GM19397 (cell line): Measurements from ENCODE around the gene MYO1C.
"Not testable (repeated sequence)": the region's sequence is repeated elsewhere in the genome, so short reads cannot be mapped to it uniquely, and the experiment has no call there.

Source experiments
- ATAC-seq: cut with Tn5 transposase; IDR thresholded peaks from one replicate; pipeline ENCODE4 v1.9.1; 2021; ENCODE audit warnings: mild to moderate bottlenecking, moderate library complexity; ENCODE audit not compliant: unreplicated experiment

MYO1C gene

DNA sequence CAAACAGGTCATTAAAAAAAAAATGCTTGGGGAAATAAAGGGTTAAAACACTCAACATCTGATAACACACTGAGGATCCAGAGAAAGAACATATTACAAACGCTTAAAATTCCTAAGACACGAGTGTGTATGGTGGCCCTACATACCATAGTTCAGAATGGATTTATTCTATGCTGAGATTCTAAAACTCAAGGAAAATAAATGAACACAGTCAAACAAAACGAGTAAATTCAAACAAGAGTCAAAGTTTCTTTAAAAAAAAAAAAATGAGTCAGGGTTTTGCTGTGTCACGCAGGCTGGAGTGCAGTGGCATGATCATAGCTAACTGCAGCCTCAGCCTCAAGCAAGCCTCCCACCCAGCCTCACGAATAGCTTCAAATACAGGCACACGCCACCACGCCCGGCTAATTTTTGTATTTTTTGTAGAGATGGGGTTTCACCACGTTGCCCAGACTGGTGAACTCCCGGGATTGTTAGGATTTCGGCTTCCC, 53.8 kb downstream of the MYO1C start:
- ATAC-seq: no peak

DNA sequence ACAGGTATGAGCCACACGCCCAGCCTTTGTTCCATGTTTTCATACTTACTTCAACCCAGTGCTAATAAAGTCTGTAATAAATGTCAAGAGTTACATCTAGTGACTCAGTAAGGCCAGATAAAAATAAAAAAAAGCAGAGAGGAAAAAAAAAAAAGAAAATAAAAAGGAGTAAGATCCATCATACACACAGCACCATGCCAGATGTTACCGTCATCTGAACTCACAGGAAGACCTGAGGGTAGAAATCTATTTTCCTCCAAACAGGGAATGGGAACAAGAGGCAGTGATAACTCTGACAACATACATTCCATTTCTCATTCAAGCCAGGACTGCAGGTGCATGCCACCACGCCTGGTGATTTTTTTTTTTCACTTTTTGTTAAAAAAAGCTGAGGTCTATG, 57.2 kb downstream of the MYO1C start:
- ATAC-seq: no peak

DNA sequence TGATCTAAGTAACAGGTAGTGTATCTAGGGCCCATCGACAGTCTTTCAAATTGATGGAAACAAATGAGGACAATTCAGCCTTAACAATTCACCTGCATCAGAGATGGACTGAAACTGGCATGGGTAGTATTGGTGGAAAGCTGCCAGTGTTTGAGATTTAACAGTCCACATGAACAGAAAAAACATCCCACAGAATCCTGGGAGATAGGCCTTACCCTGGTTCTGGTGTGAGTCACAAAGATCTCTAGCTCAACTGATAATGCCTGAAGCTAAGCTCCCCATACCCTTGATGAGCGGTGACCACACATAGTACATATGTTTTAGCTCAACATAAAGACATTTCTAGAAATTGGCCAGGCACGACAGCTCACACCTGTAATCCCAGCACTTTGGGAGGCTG, 58.3 kb downstream of the MYO1C start:
- ATAC-seq: no peak

DNA sequence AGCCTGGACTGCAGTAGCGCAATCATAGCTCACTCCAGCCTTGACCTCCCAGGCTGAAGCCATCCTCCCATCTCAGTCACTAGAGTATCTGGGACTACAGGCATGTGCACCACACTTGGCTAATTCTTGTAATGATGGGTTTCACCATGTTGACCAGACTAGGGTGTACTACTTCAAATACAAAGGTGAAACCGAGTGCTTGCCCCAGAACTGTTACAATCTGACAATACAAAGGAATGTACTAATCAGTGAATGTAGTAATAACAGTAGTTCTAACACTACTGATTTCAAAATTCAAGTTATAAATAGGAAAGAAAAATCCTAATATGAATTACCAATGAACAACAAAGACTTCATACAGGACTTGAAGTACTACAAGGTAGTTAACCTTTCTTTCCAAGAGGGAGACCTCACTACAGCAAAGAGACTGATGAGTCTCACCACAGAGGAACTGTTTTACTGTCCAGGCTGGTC, 60.8 kb downstream of the MYO1C start:
- no peak for ATAC-seq

DNA sequence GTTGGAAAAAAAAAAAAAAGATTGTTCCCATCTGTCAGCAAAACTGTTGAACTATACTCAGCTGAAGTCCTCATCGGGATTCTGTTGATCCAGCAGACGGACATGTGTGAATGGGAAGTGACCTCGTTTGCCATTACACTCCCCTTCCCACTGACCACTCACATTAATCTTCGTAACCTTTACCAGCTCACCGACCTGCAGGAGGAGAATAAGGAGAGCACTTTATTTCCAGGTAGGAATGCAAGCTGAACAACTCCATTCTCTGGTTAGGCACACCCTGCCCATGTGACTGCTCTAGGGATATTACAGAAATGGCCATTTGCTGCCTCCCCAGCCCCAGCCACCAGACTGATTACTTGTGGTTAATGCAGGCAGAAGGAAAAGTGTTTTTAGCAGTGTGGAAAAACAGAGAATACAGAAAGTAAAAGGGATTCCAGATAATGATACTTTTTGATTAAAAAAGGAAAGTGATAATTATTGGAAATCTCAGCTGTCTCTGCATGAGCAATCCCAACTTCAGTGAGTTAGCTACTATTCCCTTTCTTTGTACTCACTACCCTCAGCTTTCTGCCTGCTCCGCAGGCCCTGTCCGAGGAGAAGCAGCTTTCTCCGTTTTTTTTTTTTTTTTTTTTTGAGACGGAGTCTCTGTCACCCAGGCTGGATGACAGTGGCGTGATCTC, 68.9 kb downstream of the MYO1C start:
- no peak for ATAC-seq

DNA sequence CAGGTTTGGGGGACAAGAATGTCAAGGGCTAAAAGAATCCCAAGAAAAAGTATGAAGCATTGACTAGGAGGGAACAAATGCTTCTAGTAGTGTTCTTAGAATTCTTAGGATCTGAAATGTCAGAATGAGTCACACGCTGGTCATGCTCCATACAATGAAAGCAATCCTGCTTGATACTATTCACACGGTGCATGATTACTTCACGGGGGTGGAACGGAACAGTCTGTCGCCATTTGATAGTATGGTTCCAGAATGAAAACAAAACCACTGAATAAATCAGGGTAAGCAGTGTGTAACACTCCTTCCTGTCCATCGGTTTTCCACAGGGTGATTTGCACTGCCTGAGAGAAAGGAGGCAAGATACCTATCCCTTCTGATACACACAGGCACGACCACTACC, 69.6 kb downstream of the MYO1C start:
- ATAC-seq: no peak

DNA sequence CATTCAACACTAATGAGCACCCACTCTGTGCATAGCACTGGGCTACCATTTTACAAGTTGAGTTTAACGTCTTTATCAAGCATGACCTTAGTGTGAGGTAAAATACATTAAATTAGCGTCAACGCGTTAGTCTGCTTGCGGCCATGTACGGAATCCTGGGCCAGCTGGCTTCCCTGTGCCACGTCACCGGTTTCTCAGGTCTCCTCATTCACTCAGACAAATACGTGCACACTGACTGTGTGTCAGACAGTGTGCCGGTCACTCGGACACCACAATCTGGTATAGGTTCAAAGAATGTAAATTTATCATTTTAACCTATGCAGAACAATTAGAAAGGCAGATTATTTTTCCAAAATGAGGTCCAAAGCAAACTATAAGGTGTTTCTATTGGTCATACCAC, 71.0 kb downstream of the MYO1C start:
- ATAC-seq: no peak

DNA sequence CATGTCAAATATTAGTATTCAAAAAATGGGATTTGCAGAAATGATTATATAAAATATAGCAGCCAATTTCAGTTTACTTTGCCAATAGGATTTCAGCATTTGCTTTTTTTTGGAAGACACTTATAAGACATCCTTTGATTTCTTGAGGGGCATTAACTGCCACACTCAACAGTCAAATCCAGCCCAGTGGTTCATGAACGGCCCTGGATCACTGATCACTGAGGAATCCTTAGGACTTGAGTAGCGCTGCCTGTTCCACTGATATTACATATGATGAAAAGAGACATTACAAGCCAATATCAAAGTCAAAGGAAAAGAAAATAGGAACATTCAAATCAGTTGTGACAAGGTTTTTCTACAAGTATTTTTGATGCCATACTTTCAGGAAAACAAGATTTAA, 71.5 kb downstream of the MYO1C start:
- no peak for ATAC-seq

DNA sequence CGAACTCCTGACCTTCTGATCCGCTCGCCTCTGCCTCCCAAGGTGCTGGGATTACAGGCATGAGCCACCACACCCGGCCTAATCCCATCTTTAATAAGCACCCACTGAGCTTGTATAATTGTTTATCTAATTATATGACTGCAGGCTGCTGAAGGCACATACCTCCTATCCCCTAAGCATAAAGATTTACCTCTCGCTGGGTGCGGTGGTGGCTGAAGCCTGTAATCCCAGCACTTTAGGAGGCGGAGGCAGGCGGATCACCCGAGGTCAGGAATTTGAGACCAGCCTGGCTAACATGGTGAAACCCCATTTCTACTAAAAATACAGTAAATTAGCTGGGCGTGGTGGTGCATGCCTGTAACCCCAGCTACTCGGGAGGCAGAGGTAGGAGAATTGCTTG, 72.3 kb downstream of the MYO1C start:
- no peak for ATAC-seq

DNA sequence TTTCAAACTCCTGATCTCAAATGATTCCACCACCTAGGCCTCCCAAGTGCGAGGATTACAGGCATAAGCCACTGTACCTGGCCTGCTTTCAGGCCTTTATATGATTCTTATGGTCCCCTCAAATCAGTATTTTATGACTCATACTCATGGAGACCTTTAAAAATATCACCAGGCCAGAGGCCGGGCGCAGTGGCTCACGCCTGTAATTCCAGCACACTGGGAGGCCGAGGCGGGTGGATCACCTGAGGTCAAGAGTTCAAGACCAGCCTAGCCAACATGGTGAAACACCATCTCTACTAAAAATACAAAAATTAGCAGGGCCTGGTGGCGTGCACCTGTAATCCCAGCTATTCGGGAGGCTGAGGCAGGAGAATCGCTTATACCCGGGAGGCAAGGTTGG, 74.0 kb downstream of the MYO1C start:
- not testable (repeated sequence) for ATAC-seq

DNA sequence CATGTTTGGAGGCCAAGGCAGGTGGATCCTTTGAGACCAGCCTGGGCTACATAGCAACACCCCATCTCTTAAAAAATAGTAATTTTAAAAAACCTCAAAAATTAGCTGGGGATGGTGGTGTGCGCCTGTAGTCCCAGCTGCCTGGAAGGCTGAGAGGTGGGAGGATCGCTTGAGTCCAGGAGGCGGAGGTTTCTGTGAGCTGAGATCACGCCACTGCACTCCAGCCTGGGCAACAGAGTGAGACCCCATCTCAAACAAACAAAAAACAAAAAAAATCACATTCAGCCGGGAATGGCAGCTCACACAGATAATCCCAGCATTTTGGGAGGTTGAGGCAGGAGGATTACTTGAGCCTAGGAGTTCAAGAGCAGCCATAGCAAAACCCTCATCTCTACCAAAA, 76.1 kb downstream of the MYO1C start:
- ATAC-seq: no peak

DNA sequence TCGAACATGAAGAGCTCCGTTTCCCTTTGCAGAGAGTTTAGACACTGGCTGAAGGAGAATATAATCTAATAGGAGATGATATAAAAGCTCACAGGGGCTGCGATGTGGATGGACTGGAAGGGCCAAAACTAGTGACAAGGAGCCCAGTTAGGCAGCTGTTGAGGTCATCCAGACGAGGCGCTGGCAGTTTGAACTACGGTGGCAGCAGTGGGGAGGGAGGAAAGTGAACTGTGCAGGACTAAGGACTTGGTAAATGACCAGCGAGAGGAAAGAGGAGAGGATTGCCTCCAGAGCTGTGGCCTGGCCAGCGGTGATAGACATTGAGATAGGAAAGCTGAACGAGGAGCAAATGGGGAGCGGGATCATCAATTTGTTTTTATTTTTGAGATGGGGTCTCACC, 77.9 kb downstream of the MYO1C start:
- no peak for ATAC-seq
